GM12891 (cell line): ENCODE data around the gene EDAR.

Experiments used
- POLR2A ChIP-seq: IDR thresholded peaks from 2 replicates; pipeline ENCODE4 v1.6.1; 2011; ENCODE audit warnings: low read depth, low read length, control low read depth
- TAF1 ChIP-seq: IDR thresholded peaks from 2 replicates; pipeline ENCODE4 v1.6.1; 2011; ENCODE audit warnings: low read depth, low read length, control low read depth

DNA sequence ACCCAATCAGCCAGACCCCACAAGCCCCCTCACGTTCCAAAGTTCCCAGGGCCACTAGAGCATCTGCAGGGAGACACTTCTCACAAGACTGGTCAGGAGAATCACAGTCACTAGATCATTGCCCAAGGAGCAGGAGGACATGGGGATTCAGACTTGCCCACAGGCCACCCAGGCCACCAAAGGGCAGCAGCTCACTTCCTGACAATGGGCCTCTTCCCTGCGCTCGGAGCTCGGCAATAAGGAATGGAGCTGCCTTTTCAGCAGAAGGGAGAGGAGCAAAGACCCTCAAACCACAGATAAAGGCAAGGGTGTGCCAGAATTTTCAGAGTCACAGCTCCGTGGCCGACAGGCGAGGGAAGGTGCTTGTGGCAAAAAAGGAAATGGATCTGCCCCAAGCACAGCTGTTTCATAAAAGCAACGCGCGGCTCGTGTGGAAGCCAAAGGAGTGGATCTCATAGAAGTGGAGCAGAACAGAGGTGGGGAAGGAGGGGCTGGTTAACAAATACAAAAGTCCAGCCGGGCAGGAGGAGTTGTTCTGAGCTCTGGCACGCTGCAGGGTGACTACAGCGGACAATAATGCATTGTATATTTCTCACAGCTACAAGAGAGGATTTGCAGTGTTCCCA lies 72.1 kb downstream of the EDAR start:
- TF ChIP-seq POLR2A: no peak
- TF ChIP-seq TAF1: no peak
